B cell (primary cell): ENCODE results near the gene KAT7.

ENCODE experiments used
- CTCF ChIP-seq: fragments of 200-600 bp; IDR thresholded peaks from one replicate; pipeline ENCODE4 v1.8.0; 2022; ENCODE audit warnings: antibody characterized with exemption, mild to moderate bottlenecking
- EZH2 ChIP-seq: IDR thresholded peaks from 2 replicates; pipeline ENCODE4 v1.6.1; 2012; ENCODE audit warnings: borderline replicate concordance, low read depth, mild to moderate bottlenecking, moderate library complexity, low read length; ENCODE audit not compliant: insufficient read depth, poor library complexity, severe bottlenecking

GRCh38 chr17:49798738-49799137, 10.3 kb downstream of the KAT7 start:
- TF ChIP-seq CTCF, result no peak
- no peak for TF ChIP-seq EZH2
